HG03520 (cell line): ENCODE results near the gene MICALL2.
"Not testable (repeated sequence)": the region's sequence is repeated elsewhere in the genome, so short reads cannot be mapped to it uniquely, and the experiment has no call there.

Source experiments
- ATAC-seq: cut with Tn5 transposase; IDR thresholded peaks from one replicate; pipeline ENCODE4 v1.9.1; 2021; ENCODE audit warnings: mild to moderate bottlenecking, moderate library complexity; ENCODE audit not compliant: unreplicated experiment

Gene MICALL2

GRCh38 chr7:1450431-1450830, 8.8 kb downstream of the MICALL2 start:
- ATAC-seq: no peak

DNA sequence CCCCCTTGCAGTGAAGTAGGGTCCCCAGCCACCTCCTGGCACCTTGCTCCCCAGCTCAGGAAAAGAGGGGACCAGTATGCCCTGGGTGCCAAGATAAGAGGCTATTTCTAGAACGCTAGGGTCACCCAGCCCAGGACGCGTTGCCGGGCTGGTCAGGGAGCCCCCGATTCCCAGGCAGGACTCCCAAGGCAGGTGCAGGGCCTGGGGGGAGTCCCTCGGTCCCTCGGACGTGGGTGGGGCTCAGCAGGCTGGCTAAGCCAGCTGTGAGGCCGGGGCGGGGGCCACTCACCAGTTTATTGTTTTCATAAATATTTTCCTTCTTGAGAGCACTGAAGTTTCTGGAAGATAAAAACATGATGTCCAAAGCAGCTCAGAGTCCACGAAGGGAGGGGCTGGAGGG, 9.3 kb downstream of the MICALL2 start:
- no peak for ATAC-seq

GRCh38 chr7:1449501-1449900, 9.8 kb downstream of the MICALL2 start:
- no peak for ATAC-seq

- ATAC-seq: no peak
Observed at GRCh38 chr7:1448958-1449357, 10.3 kb downstream of the MICALL2 start.

GRCh38 chr7:1447551-1448244, 11.6 kb downstream of the MICALL2 start:
- ATAC-seq: no peak

DNA sequence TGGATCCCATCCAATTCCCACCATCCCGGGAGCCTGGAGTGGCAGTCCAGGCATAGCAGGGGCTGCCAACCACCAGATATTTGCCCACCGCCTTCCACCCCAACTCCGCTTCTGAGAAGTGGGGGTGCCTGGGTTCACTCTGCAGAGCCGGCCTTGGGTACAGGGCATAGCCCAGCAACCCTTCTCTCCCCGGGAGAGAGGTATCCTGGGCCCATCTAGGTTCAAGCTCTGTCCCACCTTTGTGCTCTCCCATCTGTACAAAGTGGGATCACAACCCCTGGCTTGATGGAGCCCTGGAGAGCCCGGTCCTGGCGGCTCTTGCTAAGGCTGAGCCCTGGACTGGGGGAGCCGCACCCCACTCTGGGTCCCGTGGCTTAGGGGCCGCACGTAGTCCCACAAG, 12.2 kb downstream of the MICALL2 start:
- ATAC-seq: no peak

DNA sequence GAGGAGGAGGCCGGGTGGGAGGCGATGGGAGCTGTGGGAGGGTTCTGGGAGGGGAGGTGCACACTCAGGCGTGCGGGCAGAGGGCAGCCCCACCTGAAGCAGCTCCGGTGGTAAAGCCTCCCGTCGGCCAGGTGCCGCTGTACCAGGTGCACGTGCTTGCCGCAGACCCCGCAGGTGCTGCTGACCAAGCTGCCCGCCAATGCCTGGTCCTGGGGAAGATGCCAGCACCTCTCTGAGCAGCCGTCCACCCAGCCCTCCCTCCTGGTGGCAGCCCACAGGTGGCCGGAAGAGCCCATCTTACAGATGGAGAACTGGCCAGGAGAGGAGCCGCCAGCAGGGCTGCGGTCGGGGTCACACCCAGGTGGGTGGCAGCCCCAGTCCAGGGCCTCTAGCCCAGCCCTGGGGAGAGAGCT, 12.6 kb downstream of the MICALL2 start:
- ATAC-seq: no peak

DNA sequence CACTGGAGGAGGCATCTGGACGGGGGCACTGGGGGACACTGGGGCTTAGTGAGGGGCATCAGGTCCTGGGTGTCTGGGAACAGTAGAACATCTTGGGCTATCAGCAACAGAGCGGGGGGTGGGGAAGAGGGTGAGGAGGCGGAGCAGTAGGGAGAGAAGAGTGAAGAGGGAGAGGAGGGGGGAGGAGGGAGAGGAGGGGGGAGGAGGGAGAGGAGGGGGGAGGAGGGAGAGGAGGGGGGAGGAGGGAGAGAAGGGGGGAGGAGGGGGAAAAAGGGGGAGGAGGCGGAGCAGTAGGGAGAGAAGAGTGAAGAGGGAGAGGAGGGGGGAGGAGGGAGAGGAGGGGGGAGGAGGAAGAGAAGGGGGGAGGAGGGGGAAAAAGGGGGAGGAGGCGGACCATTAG, 13.2 kb downstream of the MICALL2 start:
- not testable (repeated sequence) for ATAC-seq

GRCh38 chr7:1445341-1445740, 13.9 kb downstream of the MICALL2 start:
- no peak for ATAC-seq

GRCh38 chr7:1444925-1445322, 14.3 kb downstream of the MICALL2 start:
- no peak for ATAC-seq

- ATAC-seq: no peak
Observed at GRCh38 chr7:1444214-1444924, 14.9 kb downstream of the MICALL2 start.

DNA sequence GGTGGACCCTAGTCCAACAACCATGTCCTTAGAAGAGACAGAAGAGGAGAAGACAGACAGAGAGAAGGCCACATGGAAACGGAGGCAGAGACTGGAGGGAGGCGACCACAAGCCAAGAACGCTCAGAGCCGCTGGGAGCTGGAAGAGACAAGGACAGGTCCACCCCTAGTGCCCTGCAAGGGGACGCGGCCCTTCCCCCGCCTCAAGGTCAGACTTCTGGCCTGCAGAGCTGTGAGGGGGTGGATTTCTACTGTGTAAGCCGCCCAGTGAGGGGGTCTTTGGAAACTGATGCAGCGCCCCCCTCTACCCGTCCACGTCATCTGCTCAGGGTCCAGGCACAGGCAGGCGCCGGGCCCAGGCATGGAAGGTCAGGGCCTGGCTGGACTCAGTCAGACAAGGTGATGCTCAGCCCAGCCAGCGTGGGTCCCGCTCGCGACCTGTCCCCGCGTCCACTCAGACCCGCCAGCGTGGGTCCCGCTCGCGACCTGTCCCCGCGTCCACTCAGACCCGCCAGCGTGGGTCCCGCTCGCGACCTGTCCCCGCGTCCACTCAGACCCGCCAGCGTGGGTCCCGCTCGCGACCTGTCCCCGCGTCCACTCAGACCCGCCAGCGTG, 15.6 kb downstream of the MICALL2 start:
- not testable (repeated sequence) for ATAC-seq

DNA sequence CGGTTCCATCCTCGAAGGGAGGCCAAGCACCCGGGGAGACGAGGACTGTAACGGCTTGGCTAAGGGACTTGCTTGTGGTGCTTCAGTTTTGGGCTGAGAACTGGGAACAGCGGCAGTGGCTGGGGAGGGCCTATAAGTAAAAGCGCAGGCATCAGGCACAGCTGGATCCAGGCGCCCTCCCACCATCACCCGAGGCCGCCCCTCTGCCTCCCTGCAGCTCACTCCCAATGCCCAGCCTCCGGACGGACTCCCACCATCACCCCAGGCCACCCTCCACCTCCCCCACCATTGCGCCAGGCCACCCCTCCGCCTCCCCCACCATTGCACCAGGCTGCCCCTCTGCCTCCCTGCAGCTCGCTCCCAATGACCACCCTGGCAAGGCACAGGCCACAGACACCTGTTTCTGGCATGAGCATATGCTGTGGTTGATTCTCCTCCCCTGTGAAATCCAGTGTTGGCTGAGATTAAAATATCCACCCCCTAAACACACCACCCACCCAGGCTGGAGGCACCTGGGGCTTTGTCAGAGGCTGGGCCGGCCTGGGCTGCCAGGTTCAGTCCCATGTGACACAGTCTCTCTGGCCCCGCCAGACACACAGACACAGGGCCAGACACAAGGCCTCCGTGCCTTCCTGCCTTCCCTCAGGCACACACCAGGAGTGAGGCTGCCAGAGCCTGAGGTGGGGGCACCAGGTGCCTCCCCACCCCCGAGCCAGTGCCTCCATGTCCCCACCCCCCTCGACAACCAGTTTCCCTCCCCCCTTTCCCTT, 16.7 kb downstream of the MICALL2 start:
- no peak for ATAC-seq

DNA sequence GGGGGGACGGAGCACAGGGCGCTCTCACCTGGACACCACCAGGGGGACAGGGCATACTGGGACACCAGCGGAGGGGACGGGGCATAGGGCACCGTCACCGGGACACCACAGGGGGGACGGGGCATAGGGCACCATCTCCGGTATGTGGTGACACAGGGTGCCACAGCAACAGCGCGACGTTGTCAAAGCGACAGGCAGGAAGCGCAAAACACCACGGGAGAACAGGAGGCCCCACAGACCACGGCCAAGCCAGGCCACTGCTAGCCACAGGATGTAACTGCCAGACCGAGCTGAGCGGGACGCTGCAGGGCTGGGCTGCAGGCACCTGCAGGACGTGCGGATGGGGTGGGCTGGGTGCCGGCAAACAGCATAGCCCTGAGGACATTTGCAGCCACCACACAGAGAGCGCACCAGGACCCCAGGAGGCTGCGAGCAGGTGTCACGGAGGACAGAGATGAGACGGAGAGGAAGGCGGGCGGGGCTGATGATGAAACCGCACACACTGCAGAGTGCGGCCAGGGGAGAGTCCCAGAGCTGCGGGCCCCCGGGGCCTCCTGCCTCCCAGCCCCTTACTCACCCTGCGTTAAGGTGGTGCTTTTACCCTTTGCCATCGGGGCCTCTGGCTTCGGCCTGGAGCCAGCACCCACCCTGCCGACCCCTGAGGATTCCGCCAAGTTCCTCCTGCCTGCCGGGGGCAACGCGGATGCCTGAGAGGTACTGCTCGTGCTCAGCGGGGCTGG, 17.5 kb downstream of the MICALL2 start:
- no peak for ATAC-seq

- ATAC-seq: no peak
Observed at GRCh38 chr7:1440620-1441019, 18.6 kb downstream of the MICALL2 start.

- no peak for ATAC-seq
Observed at GRCh38 chr7:1439373-1440363, 19.6 kb downstream of the MICALL2 start.

- ATAC-seq: no peak
Observed at GRCh38 chr7:1438821-1439220, 20.4 kb downstream of the MICALL2 start.

DNA sequence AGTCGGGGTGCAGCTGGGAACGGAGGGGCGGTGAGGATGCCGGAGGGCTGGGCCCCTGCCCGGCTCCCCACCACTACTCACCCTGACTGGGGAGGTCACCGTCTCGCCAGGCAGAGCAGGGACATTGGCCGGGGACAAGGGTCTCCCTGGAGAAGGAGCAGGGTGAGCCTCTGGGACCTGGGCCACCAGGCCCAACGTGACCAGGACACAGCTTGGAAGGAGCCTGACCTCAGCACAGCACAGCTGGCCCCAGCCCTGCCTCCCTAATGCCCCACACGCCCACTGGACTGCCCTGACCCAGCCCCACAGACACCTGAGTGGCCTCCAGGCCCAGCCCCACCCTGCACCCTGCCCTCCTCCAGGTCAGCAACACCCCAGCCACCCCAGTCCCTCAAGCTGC, 21.1 kb downstream of the MICALL2 start:
- ATAC-seq: no peak

DNA sequence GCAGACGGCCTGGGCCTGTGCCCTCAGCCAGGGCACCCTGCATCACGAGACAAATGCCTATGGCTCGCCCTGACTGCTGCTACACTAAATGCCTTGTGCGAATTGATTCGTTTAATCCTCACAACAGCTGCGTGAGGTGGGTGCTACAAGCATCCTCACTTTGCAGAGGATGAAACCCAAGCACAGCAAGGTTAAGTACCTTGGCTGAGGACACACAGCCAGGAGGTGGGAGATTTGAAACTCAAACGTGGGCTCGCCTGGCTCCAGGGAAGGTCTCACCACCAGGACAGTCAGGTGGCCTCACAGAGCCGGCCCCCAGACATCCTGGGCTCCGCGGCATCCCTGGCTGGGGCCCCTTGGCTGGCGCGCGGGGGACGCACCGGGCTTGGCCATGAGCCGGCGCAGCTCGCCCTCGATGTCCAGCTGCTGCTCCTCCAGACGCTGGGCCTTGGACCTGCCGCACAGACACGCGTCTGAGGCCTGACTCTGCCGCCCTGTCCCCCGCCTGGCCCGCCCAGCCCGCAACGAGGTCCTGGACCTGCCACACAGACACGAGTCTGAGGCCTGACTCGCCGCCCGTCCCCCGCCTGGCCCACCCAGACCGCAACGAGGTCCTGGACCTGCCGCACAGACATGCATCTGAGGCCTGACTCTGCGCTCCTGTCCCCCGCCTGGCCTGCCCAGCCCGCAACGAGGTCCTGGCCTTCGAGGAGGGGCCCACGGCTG, 22.0 kb downstream of the MICALL2 start:
- ATAC-seq: no peak
